ENCODE results near the gene BACE1.

The BACE1 gene

GRCh38 chr11:117300283-117300663, 15.8 kb downstream of the BACE1 start:
- no peak for DNase-seq (ENCODE audit: low spot score)
- in situ Hi-C loops (cut with MboI; ENCODE audit: low sequenced_read_pairs, unreplicated experiment): no loop called here
- TF ChIP-seq, protein P1, sequence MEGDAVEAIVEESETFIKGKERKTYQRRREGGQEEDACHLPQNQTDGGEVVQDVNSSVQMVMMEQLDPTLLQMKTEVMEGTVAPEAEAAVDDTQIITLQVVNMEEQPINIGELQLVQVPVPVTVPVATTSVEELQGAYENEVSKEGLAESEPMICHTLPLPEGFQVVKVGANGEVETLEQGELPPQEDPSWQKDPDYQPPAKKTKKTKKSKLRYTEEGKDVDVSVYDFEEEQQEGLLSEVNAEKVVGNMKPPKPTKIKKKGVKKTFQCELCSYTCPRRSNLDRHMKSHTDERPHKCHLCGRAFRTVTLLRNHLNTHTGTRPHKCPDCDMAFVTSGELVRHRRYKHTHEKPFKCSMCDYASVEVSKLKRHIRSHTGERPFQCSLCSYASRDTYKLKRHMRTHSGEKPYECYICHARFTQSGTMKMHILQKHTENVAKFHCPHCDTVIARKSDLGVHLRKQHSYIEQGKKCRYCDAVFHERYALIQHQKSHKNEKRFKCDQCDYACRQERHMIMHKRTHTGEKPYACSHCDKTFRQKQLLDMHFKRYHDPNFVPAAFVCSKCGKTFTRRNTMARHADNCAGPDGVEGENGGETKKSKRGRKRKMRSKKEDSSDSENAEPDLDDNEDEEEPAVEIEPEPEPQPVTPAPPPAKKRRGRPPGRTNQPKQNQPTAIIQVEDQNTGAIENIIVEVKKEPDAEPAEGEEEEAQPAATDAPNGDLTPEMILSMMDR (IDR thresholded peaks at IDR 0.05; ENCODE audit: borderline replicate concordance, control extremely low read depth, extremely low read depth, insufficient read depth, missing control alignments): no peak

DNA sequence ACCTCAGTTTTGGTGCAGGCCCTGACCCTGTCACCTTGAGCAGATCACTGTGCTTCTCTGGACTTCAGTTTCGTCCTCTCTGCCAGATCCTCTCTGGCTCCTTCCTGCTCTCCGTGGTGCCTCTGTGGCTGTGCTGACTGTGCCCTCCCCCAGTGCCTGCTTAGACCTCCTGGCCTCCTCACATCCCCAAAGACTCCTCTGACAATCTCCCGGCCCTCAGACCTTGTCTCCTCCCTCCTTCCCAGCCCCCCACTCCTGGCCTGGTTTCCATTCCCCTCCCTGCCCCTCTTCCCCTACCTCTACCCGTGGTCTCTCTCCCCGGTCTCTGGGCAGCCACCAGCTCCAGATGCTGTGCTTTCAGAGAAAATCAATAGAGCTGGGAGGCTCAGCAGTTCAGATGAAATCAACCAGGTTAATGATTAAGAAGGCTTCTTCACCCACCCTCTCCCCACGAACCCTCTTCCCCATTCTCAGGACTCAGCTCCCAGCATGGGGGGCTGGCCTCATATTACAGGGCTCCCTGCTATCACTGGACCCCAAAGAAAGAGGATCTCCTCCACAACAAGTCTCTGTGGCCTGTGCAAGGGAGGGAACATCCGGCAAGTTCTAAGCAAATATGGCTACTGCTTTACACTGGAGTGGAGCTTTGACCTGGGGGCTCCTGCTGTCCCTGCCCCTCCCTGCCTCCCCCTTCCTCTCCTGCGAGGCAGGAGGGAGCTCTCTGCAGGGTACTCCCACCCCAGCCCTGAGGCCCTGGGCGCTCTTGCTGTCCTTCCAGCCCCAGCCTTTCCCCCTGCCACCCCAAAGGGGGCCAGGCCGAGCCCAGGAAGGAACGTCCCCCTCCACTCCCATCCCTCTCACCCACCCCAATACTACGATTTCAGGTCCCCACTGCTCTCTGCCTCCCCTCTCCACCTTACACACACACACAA, 16.4 kb downstream of the BACE1 start:
- TF ChIP-seq, protein P1 (IDR thresholded peaks at IDR 0.05; ENCODE audit: borderline replicate concordance, control extremely low read depth, extremely low read depth, insufficient read depth, missing control alignments): no peak
- no peak for DNase-seq (ENCODE audit: low spot score)
- in situ Hi-C loops (cut with MboI; ENCODE audit: low sequenced_read_pairs, unreplicated experiment): no loop called here

DNA sequence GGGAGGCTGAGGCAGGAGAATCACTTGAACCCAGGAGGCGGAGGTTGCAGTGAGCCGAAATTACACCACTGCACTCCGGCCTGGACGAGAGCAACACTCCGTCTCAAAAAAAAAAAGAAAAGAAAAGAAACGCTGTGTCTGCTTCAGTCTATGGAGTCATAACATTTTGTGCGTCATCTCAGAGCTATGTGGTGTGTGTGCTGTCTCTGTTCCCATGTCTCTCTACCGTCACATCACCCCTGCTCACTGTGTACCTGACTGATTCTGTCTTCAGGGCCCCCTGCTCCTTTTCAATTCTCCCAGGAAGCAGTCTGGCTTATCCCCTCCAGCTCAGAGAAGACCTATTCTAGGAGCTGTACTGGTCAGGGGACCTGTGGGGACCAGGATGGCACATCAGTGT, 17.9 kb downstream of the BACE1 start:
- in situ Hi-C loops (cut with MboI; ENCODE audit: low sequenced_read_pairs, unreplicated experiment): no loop called here
- DNase-seq (ENCODE audit: low spot score): no peak

GRCh38 chr11:117296881-117297280, 19.2 kb downstream of the BACE1 start:
- in situ Hi-C loops (cut with MboI; ENCODE audit: low sequenced_read_pairs, unreplicated experiment): no loop called here
- no peak for DNase-seq (ENCODE audit: low spot score)
- TF ChIP-seq, protein P1 (IDR thresholded peaks at IDR 0.05; ENCODE audit: borderline replicate concordance, control extremely low read depth, extremely low read depth, insufficient read depth, missing control alignments): no peak

More for the DNA sequence above, 17.9 kb downstream of the BACE1 start:
- TF ChIP-seq, protein P1 (IDR thresholded peaks at IDR 0.05; ENCODE audit: borderline replicate concordance, control extremely low read depth, extremely low read depth, insufficient read depth, missing control alignments): no peak

GRCh38 chr11:117295438-117296137, 20.5 kb downstream of the BACE1 start:
- DNase-seq (ENCODE audit: low spot score): no peak
- in situ Hi-C loops (cut with MboI; ENCODE audit: low sequenced_read_pairs, unreplicated experiment): no loop called here
- TF ChIP-seq, protein P1 (IDR thresholded peaks at IDR 0.05; ENCODE audit: borderline replicate concordance, control extremely low read depth, extremely low read depth, insufficient read depth, missing control alignments): no peak

GRCh38 chr11:117292616-117293015, 23.4 kb downstream of the BACE1 start:
- in situ Hi-C loops (cut with MboI; ENCODE audit: low sequenced_read_pairs, unreplicated experiment): no loop called here
- TF ChIP-seq, protein P1 (IDR thresholded peaks at IDR 0.05; ENCODE audit: borderline replicate concordance, control extremely low read depth, extremely low read depth, insufficient read depth, missing control alignments): no peak
- no peak for DNase-seq (ENCODE audit: low spot score)

Measured in GM13976 (cell line).